ENCODE results near the gene PAX7. TPM values are rescaled to one million over a fixed set of nuclear protein-coding genes. Genes with fewer than 3 reads are reported as not detected.

The PAX7 gene
- total RNA-seq, 4 donors from 2014 or later: not detected

DNA sequence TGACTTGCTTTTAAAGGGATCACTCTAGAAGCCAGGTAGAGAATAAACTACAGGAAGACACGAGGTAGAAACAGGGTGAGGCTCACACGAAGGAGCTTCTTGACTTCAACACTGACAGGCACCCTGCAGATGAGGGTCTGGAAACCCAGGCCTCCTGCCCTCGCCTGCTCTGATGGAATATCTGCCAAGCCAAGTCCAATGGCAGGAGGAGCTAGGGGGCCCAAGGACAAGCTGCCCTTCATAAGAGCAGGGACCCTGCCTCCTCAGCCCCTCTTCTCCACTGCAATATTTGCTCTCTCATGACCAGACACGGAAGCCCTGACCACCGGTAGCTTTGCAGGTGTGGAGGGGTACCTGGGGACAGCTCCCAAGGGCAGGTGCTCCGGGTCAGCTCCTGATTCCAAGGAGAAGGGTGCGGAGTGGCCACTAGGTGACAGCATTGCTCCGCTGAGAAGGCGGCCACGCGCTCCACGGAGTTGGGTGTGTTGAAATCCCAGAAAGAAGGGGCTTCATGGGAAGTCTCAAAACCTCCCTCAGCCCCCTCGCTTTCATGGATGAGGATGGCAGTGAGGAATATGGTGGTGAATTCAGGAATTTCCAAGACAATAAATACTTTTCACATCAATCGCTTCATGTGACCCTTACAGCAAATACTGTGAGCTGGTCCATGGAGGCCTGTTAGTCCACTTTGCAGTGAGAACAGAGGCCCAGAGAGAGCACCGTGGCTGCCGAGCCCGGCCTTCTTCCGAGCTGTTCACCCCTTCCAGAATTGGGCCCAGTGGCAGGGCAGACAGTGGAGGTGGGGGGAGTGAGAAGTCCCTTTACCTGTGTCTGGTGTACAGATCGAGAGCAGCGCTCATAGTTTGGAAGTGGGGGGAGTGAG lies 33.2 kb upstream of the PAX7 start:
- TF ChIP-seq, protein P1, sequence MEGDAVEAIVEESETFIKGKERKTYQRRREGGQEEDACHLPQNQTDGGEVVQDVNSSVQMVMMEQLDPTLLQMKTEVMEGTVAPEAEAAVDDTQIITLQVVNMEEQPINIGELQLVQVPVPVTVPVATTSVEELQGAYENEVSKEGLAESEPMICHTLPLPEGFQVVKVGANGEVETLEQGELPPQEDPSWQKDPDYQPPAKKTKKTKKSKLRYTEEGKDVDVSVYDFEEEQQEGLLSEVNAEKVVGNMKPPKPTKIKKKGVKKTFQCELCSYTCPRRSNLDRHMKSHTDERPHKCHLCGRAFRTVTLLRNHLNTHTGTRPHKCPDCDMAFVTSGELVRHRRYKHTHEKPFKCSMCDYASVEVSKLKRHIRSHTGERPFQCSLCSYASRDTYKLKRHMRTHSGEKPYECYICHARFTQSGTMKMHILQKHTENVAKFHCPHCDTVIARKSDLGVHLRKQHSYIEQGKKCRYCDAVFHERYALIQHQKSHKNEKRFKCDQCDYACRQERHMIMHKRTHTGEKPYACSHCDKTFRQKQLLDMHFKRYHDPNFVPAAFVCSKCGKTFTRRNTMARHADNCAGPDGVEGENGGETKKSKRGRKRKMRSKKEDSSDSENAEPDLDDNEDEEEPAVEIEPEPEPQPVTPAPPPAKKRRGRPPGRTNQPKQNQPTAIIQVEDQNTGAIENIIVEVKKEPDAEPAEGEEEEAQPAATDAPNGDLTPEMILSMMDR (IDR thresholded peaks at IDR 0.05; ENCODE audit: low read depth): no peak

DNA sequence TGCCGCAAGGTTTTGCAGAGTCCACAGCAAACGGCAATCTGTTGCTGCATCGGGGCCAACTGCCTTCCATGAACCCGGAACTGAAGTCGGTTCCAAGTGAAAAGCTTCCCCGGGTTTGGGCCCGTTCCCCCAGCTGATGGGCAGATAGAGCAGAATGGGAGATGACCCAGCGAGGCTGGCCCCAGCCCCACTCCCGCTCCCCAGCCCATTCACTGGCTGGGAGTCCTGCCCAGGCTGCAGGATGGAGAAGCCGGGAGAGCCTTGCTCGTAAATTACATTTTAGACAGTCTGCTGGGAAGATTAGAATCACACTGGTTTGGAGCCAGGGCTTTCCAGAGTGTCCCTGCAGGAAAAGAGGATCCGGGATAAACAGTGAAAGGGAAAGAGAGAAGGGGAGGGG lies 31.6 kb upstream of the PAX7 start:
- TF ChIP-seq, protein P1 (IDR thresholded peaks at IDR 0.05; ENCODE audit: low read depth): no peak

DNA sequence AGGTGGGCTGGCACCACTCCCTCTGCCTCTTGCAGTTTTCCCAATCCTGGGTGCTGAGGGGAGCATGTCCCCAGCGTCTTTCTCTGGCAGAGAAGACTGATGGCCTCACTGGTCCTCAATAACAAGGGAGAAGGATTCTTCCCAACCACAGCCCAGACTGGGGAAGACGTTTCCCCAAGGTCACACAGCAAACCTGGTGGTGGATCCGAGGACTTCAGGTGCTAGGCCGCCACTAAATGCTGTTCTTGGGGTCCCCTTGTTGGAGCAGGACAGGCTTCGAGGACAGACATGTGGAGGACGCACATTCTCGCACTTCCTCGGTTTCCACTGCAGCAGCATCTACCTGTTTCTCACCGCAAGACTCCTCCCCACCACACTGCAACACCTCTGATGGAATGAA lies 30.9 kb upstream of the PAX7 start:
- TF ChIP-seq, protein P1 (IDR thresholded peaks at IDR 0.05; ENCODE audit: low read depth): no peak

DNA sequence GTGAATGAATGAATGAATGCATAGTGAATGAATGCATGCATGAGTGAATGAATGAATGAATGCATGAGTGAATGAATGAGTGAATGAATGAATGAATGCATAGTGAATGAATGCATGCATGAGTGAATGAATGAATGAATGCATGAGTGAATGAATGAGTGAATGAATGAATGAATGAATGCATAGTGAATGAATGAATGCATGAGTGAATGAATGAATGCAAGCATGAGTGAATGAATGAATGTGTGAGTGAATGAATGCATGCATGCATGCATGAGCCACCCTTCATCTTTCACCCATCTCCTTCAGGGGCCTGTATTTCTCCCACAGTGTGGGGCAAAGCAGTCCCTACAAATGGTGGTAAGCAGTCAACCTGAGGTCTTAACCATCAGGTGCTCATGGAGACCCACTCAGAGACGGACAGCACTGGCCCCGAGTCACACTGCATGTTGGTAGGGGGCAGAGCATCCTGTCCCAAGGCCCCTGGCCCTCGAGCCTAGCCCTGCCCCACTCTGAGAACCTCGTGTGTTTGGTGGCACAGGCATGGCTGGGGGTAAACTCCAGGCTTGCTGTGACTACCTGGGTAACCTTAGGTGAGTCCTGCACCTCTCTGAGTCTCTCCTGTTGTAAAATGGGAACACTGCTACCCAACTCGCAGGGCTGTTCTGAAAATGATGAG lies 28.0 kb upstream of the PAX7 start:
- TF ChIP-seq, protein P1 (IDR thresholded peaks at IDR 0.05; ENCODE audit: low read depth): no peak

DNA sequence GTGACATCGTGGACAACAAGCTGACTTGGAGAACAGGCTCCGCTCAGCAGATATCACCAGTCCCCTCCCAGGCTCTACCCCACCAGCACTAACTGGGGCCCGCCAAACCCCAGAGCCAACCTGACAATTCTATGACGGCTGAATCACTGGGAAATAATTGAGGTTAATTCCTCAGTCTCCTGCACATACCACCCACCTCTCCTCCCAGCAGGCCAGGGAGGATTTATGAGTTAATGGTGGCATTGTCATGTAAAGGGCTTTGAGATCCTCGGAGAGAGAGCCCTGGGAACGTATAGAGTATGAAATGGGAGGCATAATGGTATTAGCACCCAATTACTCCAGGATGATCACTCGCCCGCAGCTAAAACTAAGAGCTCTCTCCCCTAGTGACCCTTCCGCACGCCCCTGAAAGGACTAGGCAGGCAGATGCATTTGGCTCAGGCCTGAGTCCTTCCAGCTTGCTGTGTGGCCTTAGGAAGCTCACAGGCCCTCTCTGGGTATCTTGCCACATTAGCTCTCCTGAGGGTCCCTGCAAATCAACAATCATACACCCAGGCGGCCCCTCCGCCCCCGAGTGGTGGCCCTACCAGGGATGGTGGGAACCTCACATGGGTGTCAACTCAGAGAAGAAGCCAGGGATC lies 27.3 kb upstream of the PAX7 start:
- TF ChIP-seq, protein P1 (IDR thresholded peaks at IDR 0.05; ENCODE audit: low read depth): no peak

DNA sequence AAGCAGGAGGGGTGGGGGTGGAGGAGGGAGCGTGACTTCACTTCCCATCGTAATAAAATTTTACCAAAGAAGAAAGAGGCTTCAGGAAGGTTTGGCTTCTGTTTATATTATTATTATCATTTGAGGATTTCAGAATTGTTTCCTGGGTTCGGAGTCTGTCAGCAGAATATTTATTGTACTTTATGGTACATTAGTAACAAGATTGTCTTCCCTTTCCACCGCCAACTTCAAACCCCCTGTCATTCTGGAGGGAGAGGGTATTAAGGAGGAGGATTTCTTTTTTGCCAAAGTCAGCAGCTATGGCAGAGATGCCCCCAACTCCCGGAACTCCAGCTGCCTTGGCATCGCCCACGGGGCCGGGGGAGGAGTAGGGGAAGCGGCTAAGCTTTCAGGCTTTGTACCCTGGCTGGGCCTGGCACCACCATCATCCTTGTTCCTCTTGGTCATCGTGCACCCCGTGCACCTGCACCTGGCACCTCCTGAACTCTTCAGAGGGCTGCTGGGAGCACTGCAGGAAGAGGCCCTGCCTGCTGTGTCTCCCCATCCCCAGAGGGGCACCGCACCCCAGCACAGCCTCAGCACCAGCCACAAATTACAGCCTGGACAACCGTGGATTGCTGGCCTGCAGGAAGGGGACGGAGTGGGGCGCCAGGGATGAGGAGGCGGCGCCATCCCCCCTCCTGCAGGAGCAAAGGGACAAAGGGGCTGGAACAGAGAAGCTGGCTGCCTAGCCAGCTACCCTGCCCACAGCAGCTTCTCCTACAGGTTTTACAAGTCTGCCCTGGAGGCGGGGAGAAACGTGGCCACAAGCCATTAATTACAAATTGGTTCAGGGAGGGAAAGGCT lies 24.0 kb upstream of the PAX7 start:
- TF ChIP-seq, protein P1 (IDR thresholded peaks at IDR 0.05; ENCODE audit: low read depth): no peak
